HCT116 (cell line): Measurements from ENCODE around the gene TMEM202. TPM values are rescaled to one million over a fixed set of nuclear protein-coding genes. Genes with fewer than 3 reads are reported as not detected.
"Not testable (repeated sequence)": the region's sequence is repeated elsewhere in the genome, so short reads cannot be mapped to it uniquely, and the experiment has no call there.

Experiments
- ATAC-seq: fragments of 200-7000 bp; cut with Tn5 transposase; 2 replicates; pipeline ENCODE4 v1.9.1; 2020; ENCODE audit warnings: mild to moderate bottlenecking, moderate library complexity
- BruUV-seq: library from RNA; stranded (reverse); fragments of 400-500 nt; replicated peaks from 2 replicates; lab custom pipeline; 2021; lab: Mats Ljungman, UMichigan
- CTCF ChIA-PET: fragments of 300-600 bp; sonication (Branson Sonifier 250); formaldehyde crosslinking; loops from one replicate; lab custom pipeline; 2021; ENCODE audit warnings: antibody characterized with exemption; lab: Charles Lee
- POLR2A ChIA-PET: fragments of 300-600, 350-600 bp; sonication (Branson Sonifier 250); formaldehyde crosslinking; loops from one replicate; lab custom pipeline; 2021; ENCODE audit warnings: antibody characterized with exemption; lab: Charles Lee
- RAD21 ChIA-PET, 2 experiments: fragments of 300-600 bp; sonication (Branson Sonifier 250); formaldehyde crosslinking; loops; one replicate each; lab custom pipeline; 2023; ENCODE audit warnings: low total read pairs in 2 of 2; ENCODE audit not compliant: uncharacterized antibody in 2 of 2, unreplicated experiment in 2 of 2, low non-redundant PET in 1 of 2; lab: Charles Lee
- DNase-seq: peaks from one replicate; pipeline ENCODE4 v3.0.0-alpha.2; 2010; ENCODE audit warnings: low read depth, low spot score
- H2AFZ ChIP-seq: fragments of 200-600 bp; shearing (Covaris generic), sonication (generic); 2 replicates; pipeline ENCODE4 v1.6.1; 2017; ENCODE audit warnings: low read depth, mixed run types, mixed read lengths, antibody characterized with exemption, low read length; ENCODE audit not compliant: poor library complexity, severe bottlenecking
- H3K27ac ChIP-seq: 2 replicates; pipeline ENCODE4 v1.5.1; 2012; ENCODE audit warnings: low read depth, low read length
- H3K27me3 ChIP-seq: fragments of 200-600 bp; sonication (generic); 2 replicates; pipeline ENCODE4 v1.6.1; 2016; ENCODE audit warnings: mixed run types, low read length, mixed read lengths; ENCODE audit not compliant: insufficient read depth
- H3K36me3 ChIP-seq, 2 experiments: fragments of 200-500 bp in 1 of 2; fragments of 200-600 bp in 1 of 2; sonication (Bioruptor generic) in 1 of 2; sonication (generic) in 1 of 2; 2 replicates each; pipeline versions ENCODE4 v1.5.1 to v1.6.1; 2014 to 2016; ENCODE audit warnings: low read length in 2 of 2, inconsistent platforms in 1 of 2, mixed read lengths in 1 of 2, mixed run types in 1 of 2; ENCODE audit not compliant: insufficient read depth in 2 of 2, control insufficient read depth in 1 of 2
- H3K4me1 ChIP-seq, 2 experiments: fragments of 200-600 bp in 1 of 2; sonication (generic) in 1 of 2; 2 replicates each; pipeline versions ENCODE4 v1.5.1 to v1.6.1; 2012 to 2017; ENCODE audit warnings: low read length in 2 of 2, inconsistent platforms in 1 of 2, mild to moderate bottlenecking in 1 of 2, mixed read lengths in 1 of 2, mixed run types in 1 of 2, moderate library complexity in 1 of 2; ENCODE audit not compliant: insufficient read depth in 2 of 2, control insufficient read depth in 1 of 2
- H3K4me2 ChIP-seq: fragments of 200-600 bp; sonication (generic); 2 replicates; pipeline ENCODE4 v1.6.1; 2017; ENCODE audit warnings: mixed run types, low read length, mixed read lengths
- H3K4me3 ChIP-seq, 2 experiments: fragments of 200-600 bp in 1 of 2; sonication (generic) in 1 of 2; replicated peaks in 1 of 2; 2 replicates each; pipeline ENCODE4 v1.5.1; 2011 to 2016; ENCODE audit warnings: low read length in 2 of 2, control low read depth in 1 of 2, low read depth in 1 of 2, mild to moderate bottlenecking in 1 of 2, mixed read lengths in 1 of 2, mixed run types in 1 of 2
- H3K79me2 ChIP-seq: fragments of 200-600 bp; sonication (generic); 2 replicates; pipeline ENCODE4 v1.6.1; 2017; ENCODE audit warnings: mild to moderate bottlenecking, mixed run types, low read length, moderate library complexity, mixed read lengths; ENCODE audit not compliant: insufficient read depth
- H3K9ac ChIP-seq: fragments of 200-600 bp; sonication (generic); 2 replicates; pipeline ENCODE4 v1.6.1; 2016; ENCODE audit warnings: low read length, mixed read lengths
- H3K9me2 ChIP-seq: fragments of 200-600 bp; sonication (generic), shearing (Covaris generic); 2 replicates; pipeline ENCODE4 v1.6.1; 2017; ENCODE audit warnings: mixed run types, mild to moderate bottlenecking, moderate library complexity; ENCODE audit not compliant: insufficient read depth
- H3K9me3 ChIP-seq, 2 experiments: fragments of 200-500 bp in 1 of 2; fragments of 200-600 bp in 1 of 2; sonication (Bioruptor generic) in 1 of 2; sonication (generic) in 1 of 2; 2 replicates each; pipeline ENCODE4 v1.6.1; 2014 to 2017; ENCODE audit warnings: low read length in 2 of 2, mixed read lengths in 2 of 2, inconsistent platforms in 1 of 2, low read depth in 1 of 2, mild to moderate bottlenecking in 1 of 2, mixed run types in 1 of 2, moderate library complexity in 1 of 2; ENCODE audit not compliant: control insufficient read depth in 1 of 2, insufficient read depth in 1 of 2
- H4K20me1 ChIP-seq: fragments of 200-600 bp; sonication (generic), shearing (Covaris generic); 2 replicates; pipeline ENCODE4 v1.6.1; 2017; ENCODE audit warnings: mixed run types, mild to moderate bottlenecking, moderate library complexity; ENCODE audit not compliant: insufficient read depth
- CBX3 ChIP-seq: IDR thresholded peaks from 2 replicates; pipeline ENCODE4 v1.6.1; 2012; ENCODE audit warnings: low read depth
- CEBPB ChIP-seq: IDR thresholded peaks from 2 replicates; pipeline ENCODE4 v1.6.1; 2012; ENCODE audit warnings: low read depth
- CTCF ChIP-seq, 3 experiments: fragments of 200-600 bp in 1 of 3; sonication (generic) in 1 of 3; IDR thresholded peaks in 2 of 3; conservative IDR thresholded peaks in 1 of 3; 2 replicates each; pipeline ENCODE4 v1.5.1; 2012 to 2017; ENCODE audit warnings: low read depth in 2 of 3, low read length in 2 of 3, antibody characterized with exemption in 1 of 3, borderline replicate concordance in 1 of 3, control low read depth in 1 of 3, mild to moderate bottlenecking in 1 of 3, mixed read lengths in 1 of 3, mixed run types in 1 of 3, moderate library complexity in 1 of 3; ENCODE audit not compliant: insufficient read depth in 1 of 3
- EZH2phosphoT487 ChIP-seq: fragments of 200-600 bp; IDR thresholded peaks from 2 replicates; pipeline ENCODE4 v1.6.1; 2018; ENCODE audit warnings: antibody characterized with exemption, borderline replicate concordance
- JUND ChIP-seq: IDR thresholded peaks from 2 replicates; pipeline ENCODE4 v1.6.1; 2012
- POLR2A ChIP-seq: IDR thresholded peaks from 2 replicates; pipeline ENCODE4 v1.7.0; 2011; ENCODE audit warnings: borderline replicate concordance; ENCODE audit not compliant: insufficient read depth, insufficient read length; ENCODE audit errors: extremely low read depth
- RAD21 ChIP-seq: IDR thresholded peaks from 2 replicates; pipeline ENCODE4 v1.6.1; 2012; ENCODE audit warnings: low read depth, mild to moderate bottlenecking
- REST ChIP-seq: IDR thresholded peaks from 2 replicates; pipeline ENCODE4 v1.6.1; 2012; ENCODE audit warnings: low read depth
- SP1 ChIP-seq: IDR thresholded peaks from 2 replicates; pipeline ENCODE4 v1.6.1; 2012; ENCODE audit warnings: low read depth
- SRF ChIP-seq: IDR thresholded peaks from 2 replicates; pipeline ENCODE4 v1.6.1; 2012; ENCODE audit warnings: low read depth
- YY1 ChIP-seq: IDR thresholded peaks from 2 replicates; pipeline ENCODE4 v1.6.1; 2011; ENCODE audit warnings: low read length, low read depth, moderate library complexity, mild to moderate bottlenecking; ENCODE audit not compliant: insufficient replicate concordance; ENCODE audit errors: extremely low read depth
- ZBTB33 ChIP-seq: IDR thresholded peaks from 2 replicates; pipeline ENCODE4 v1.6.1; 2011; ENCODE audit warnings: mild to moderate bottlenecking, low read length, moderate library complexity; ENCODE audit not compliant: insufficient replicate concordance; ENCODE audit errors: extremely low read depth
- intact Hi-C: fragments of 100-400 bp; cut with micrococcal nuclease; formaldehyde crosslinking; loops from 2 replicates; pipeline ENCODE4 v1.10.0; 2022
- total RNA-seq: library from RNA; stranded (reverse); gene quantifications from one replicate; pipeline ENCODE4 v1.2.1, GENCODE V29; 2021; ENCODE audit not compliant: unreplicated experiment

Gene TMEM202
- total RNA-seq, 1 experiment from 2014 or later: not detected

GRCh38 chr15:72426753-72427152 lies 28.6 kb downstream of the TMEM202 start (continued):
- no peak for TF ChIP-seq CTCF (IDR thresholded peaks at IDR 0.05 in 2 of 3, conservative IDR thresholded peaks at IDR 0.05 in 1 of 3; ENCODE audit: borderline replicate concordance in 1 of 3, insufficient read depth in 1 of 3, low read depth in 2 of 3, low read length in 2 of 3)
- no peak for TF ChIP-seq CEBPB
- no peak for TF ChIP-seq SP1
- no peak for TF ChIP-seq RAD21
- TF ChIP-seq, all 23 proteins: peak for 0

- Histone ChIP-seq H2AFZ (no peak overlapping the region), H3K9me3 (peaks cover 3 to 8% of the 10 kb centered on the region in 2 experiments; a peak in 1 of 4 replicates), H3K4me2 (no peak overlapping the region), H3K27me3 (no peaks in the 10 kb centered on the region), H3K9me2 (no peaks in the 10 kb centered on the region), H3K4me1 (no peaks in the 10 kb centered on the region), H3K79me2 (no peaks in the 10 kb centered on the region), H3K9ac (no peak overlapping the region), H4K20me1 (no peaks in the 10 kb centered on the region), H3K4me3 (no peak overlapping the region), H3K27ac (no peak overlapping the region), H3K36me3 (no peaks in the 10 kb centered on the region)
- ChIA-PET CTCF (no interaction called here), RAD21 (no interaction called here), POLR2A (no interaction called here)
- no peak for DNase-seq
- BruUV-seq: no TSS peak
- TF ChIP-seq SRF (no peak), CBX3 (no peak), EZH2phosphoT487 (no peak), CEBPB (no peak), SP1 (no peak), JUND (no peak), ZBTB33 (no peak), YY1 (no peak), REST (no peak), POLR2A (no peak)
- no peak for ATAC-seq
- intact Hi-C loops: no loop called here
These were observed 39.7 kb downstream of the TMEM202 start for GRCh38 chr15:72437650-72438316.

DNA sequence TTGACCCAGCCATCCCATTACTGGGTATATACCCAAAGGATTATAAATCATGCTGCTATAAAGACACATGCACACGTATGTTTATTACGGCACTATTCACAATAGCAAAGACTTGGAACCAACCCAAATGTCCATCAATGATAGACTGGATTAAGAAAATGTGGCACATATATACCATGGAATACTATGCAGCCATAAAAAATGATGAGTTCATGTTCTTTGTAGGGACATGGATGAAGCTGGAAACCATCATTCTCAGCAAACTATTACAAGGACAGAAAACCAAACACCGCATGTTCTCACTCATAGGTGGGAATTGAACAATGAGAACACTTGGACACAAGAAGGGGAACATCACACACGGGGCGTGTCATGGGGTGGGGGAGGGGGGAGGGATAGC lies 44.7 kb downstream of the TMEM202 start:
- RAD21 ChIA-PET, H3K4me3 ChIP-seq, H3K79me2 ChIP-seq, H2AFZ ChIP-seq, H3K9me2 ChIP-seq, H3K27me3 ChIP-seq, CTCF ChIA-PET, BruUV-seq, H3K9me3 ChIP-seq, H3K27ac ChIP-seq, H3K36me3 ChIP-seq, POLR2A ChIA-PET, H3K4me1 ChIP-seq, DNase-seq, H3K4me2 ChIP-seq, ATAC-seq, intact Hi-C loops, H4K20me1 ChIP-seq, H3K9ac ChIP-seq: not testable (repeated sequence)
